Common myeloid progenitor, CD34-positive (primary cell): ENCODE data around the gene ICAM5.
A peak's percentile ranks its signal among the peaks of the same experiment; 100 is the strongest.

Experiments used
- CTCF ChIA-PET: fragments of 350-600 bp; sonication (Branson Sonifier 250); formaldehyde crosslinking; loops from one replicate; lab custom pipeline; 2021; ENCODE audit warnings: antibody characterized with exemption; lab: Charles Lee
- POLR2A ChIA-PET: fragments of 350-600 bp; sonication (Branson Sonifier 250); formaldehyde crosslinking; loops from one replicate; lab custom pipeline; 2021; ENCODE audit warnings: antibody characterized with exemption; lab: Charles Lee
- DNase-seq, 3 donors: peaks; one replicate each; pipeline versions ENCODE4 v3.0.0 to v3.0.0-alpha.2; 2013
- H3K27ac ChIP-seq, 2 experiments: 1 replicate in 1 of 2; 2 replicates in 1 of 2; pipeline ENCODE4 v1.7.0; 2013; ENCODE audit warnings: inconsistent platforms in 2 of 2, low read length in 2 of 2, mild to moderate bottlenecking in 2 of 2, low read depth in 1 of 2, moderate library complexity in 1 of 2; ENCODE audit not compliant: severe bottlenecking in 2 of 2, insufficient read depth in 1 of 2, poor library complexity in 1 of 2
- H3K27me3 ChIP-seq, 5 experiments: replicated peaks in 2 of 5; 1 replicate in 3 of 5; 2 replicates in 2 of 5; pipeline versions ENCODE4 v1.6.1 to v1.7.0; 2013; ENCODE audit warnings: low read length in 4 of 5, mild to moderate bottlenecking in 2 of 5, moderate library complexity in 2 of 5, inconsistent platforms in 1 of 5; ENCODE audit not compliant: insufficient read depth in 5 of 5, control insufficient read depth in 4 of 5
- H3K36me3 ChIP-seq, 4 experiments: 1 replicate in 2 of 4; 2 replicates in 2 of 4; pipeline versions ENCODE4 v1.6.1 to v1.7.0; 2013; ENCODE audit warnings: low read length in 3 of 4, control low read depth in 1 of 4, mild to moderate bottlenecking in 1 of 4; ENCODE audit not compliant: control insufficient read depth in 4 of 4, insufficient read depth in 4 of 4
- H3K4me1 ChIP-seq, 4 experiments: 1 replicate in 3 of 4; 2 replicates in 1 of 4; pipeline versions ENCODE4 v1.6.1 to v1.7.1; 2013; ENCODE audit warnings: low read length in 3 of 4, mild to moderate bottlenecking in 3 of 4, control low read depth in 1 of 4, inconsistent platforms in 1 of 4, moderate library complexity in 1 of 4; ENCODE audit not compliant: control insufficient read depth in 4 of 4, insufficient read depth in 4 of 4; ENCODE audit errors: control extremely low read depth in 1 of 4
- H3K4me3 ChIP-seq, 7 experiments: 1 replicate in 4 of 7; 2 replicates in 3 of 7; pipeline versions ENCODE4 v1.5.1 to v1.7.0; 2013; ENCODE audit warnings: mild to moderate bottlenecking in 7 of 7, low read length in 6 of 7, moderate library complexity in 6 of 7, inconsistent platforms in 2 of 7, low read depth in 2 of 7, control low read depth in 1 of 7; ENCODE audit not compliant: insufficient read depth in 4 of 7, control insufficient read depth in 1 of 7; ENCODE audit errors: extremely low read depth in 1 of 7
- H3K9me3 ChIP-seq, 5 experiments: 1 replicate in 4 of 5; 2 replicates in 1 of 5; pipeline versions ENCODE4 v1.6.1 to v1.7.1; 2013; ENCODE audit warnings: low read length in 4 of 5, mild to moderate bottlenecking in 2 of 5, inconsistent platforms in 1 of 5, low read depth in 1 of 5, moderate library complexity in 1 of 5; ENCODE audit not compliant: control insufficient read depth in 4 of 5, insufficient read depth in 2 of 5; ENCODE audit errors: control extremely low read depth in 1 of 5
- WGBS: methylation state at CpG from one replicate; pipeline ENCODE4 v1.1.5; 2013; ENCODE audit not compliant: insufficient coverage; 5-methylcytosine and 5-hydroxymethylcytosine counted together

Gene ICAM5

DNA sequence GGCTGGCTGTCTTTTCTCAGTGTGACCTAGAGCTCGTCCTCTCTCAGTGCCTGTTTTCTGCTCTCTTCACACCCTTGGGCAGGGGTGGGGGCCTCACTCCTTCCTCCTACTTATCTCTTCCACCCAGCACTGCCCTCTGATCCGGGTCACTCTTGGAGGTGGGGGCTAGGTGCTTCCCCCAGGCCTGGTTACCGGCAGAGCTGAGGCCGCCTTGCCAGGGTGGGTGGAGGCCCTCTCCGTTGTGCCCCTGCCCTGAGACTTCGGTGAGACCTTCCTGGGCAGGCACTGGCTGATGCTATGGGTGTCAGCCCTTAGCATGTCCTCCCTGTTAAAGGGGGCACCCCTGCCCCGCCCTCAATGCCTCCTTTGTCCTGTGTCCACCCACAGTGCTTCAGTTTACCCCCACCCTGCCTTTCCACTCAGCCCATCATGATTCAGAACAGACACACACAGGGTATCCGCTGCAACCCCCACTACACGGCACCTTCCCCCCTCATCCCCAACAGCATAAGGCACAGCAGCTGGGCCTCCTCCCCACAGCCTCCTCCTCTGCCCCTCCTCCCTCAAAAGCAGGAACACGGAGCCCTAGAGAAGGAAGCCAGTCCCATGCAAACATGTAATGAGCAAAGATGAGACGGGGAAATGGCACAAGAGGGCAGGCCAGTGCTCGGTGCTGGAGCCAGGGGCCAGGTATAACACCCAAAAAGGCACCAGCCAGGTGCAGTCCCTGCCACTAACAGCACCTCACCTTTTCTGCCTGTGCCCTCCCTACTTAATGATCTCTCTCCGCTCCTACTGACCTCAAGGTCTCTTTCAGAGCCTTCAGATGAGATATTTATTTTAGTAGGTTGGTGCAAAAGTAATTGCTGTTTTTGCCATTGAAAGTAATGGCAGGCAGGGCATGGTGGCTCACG is 10.1 kb downstream of the ICAM5 start:
- peaks cover 5 to 72% (median 56%) of the 10 kb centered on the region in 4 experiments for H3K4me1 ChIP-seq
- peak overlapping the region in 4 of 7 experiments; percentile 6 to 43 (median 28) for H3K4me3 ChIP-seq
- WGBS, result 9% methylated on average over 9 of the region's 14 CpGs
- peaks cover 0 to 19% (median 11%) of the 10 kb centered on the region in 5 experiments for H3K27me3 ChIP-seq
- DNase-seq, result peak; percentile 80 to 96 (median 94)
- POLR2A ChIA-PET, result interaction anchor here (0.6 to 1.5 kb wide), 7 partner anchors 10 to 80 kb away, joined by 3 to 12 read pairs (median 3); partner anchors contain the start of genes ICAM1, ICAM5, RAVER1 and TYK2
- H3K27ac ChIP-seq, result peak overlapping the region; percentile 59 to 82
- H3K9me3 ChIP-seq, result no peaks in the 10 kb centered on the region
- CTCF ChIA-PET, result interaction anchor here (0.6 to 2.6 kb wide), 9 partner anchors 11 to 117 kb away, joined by 3 to 21 read pairs (median 6); partner anchors contain the start of genes ICAM1, ICAM4 and ICAM5
- peaks cover 0 to 2% (median 0%) of the 10 kb centered on the region in 4 experiments for H3K36me3 ChIP-seq

GRCh38 chr19:10305139-10305806 is 15.5 kb downstream of the ICAM5 start:
- H3K9me3 ChIP-seq, result no peaks in the 10 kb centered on the region
- peak overlapping the region in 1 of 2 experiments; percentile 58 for H3K27ac ChIP-seq
- 34% methylated on average over 15 of the region's 17 CpGs for WGBS
- DNase-seq, result peak; percentile 61 to 76 (median 71)
- POLR2A ChIA-PET, result interaction anchor here (1.1 kb wide), 1 partner anchor 27 kb away, joined by 3 read pairs; no protein-coding TSS in a partner anchor
- peaks cover 0 to 5% (median 1%) of the 10 kb centered on the region in 4 experiments for H3K36me3 ChIP-seq
- H3K27me3 ChIP-seq, result no peaks in the 10 kb centered on the region
- peak overlapping the region in 4 of 7 experiments; percentile 10 to 52 (median 38) for H3K4me3 ChIP-seq
- peaks cover 0 to 52% (median 46%) of the 10 kb centered on the region in 4 experiments for H3K4me1 ChIP-seq
- CTCF ChIA-PET, result interaction anchor here (0.7 to 2.5 kb wide), 13 partner anchors 9 to 112 kb away, joined by 3 to 11 read pairs (median 5); partner anchors contain the start of genes ICAM1 and ICAM5

DNA sequence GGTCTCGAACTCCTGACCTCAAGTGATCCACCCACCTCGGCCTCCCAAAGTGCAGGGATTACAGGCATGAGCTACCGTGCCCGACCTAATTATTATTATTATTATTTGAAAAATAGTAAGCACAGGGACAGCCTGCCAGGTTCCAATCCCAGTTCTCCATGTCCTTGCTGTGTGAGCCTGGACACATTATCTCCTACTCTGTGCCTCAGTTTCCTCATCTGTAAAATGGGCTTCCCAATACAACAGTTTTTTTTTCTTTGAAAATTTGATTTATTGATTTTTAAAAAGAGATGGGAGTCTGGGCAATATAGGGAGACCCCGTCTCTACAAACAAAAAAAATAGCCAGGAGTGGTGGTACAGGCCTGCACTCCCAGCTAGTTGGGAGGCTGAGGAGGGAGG is 16.6 kb downstream of the ICAM5 start:
- Histone ChIP-seq H3K27me3 (no peaks in the 10 kb centered on the region), H3K4me3 (no peak overlapping the region), H3K36me3 (peaks cover 0 to 6% (median 1%) of the 10 kb centered on the region in 4 experiments), H3K4me1 (peaks cover 0 to 41% (median 40%) of the 10 kb centered on the region in 4 experiments), H3K27ac (no peak overlapping the region), H3K9me3 (no peaks in the 10 kb centered on the region)
- ChIA-PET CTCF (interaction anchor here (0.7 to 2.5 kb wide), 10 partner anchors 10 to 46 kb away, joined by 3 to 10 read pairs (median 6); partner anchors contain the start of genes ICAM1 and ICAM5), POLR2A (interaction anchor here (1.1 kb wide), 1 partner anchor 28 kb away, joined by 3 read pairs; no protein-coding TSS in a partner anchor)
- WGBS, result no CpG with 5 or more reads among the region's 5 CpGs
- DNase-seq, result no peak

DNA sequence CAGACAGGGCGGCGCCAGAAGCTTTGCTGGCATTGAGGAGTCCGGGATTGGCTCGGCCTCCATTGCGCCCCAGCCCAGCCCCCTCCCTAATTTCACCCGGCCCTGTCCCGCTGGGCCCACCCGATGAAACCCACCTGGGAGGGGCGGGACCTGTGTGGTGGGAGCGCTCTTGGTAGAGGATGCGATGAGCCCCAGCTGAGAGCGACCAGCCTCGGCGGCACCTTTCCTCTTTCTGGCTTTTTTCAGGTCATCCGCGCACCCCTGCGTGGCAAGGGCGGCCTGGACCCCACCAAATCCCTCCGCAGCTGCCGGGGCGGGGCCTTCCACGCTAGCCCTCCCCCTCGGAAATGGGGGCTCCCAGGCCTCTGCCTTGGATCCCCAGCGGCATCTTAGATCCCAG is 19.7 kb downstream of the ICAM5 start, which contains the start of gene ZGLP1:
ZGLP1 (minus strand) TSS at position 393 of the 400 bp plus-strand sequence.
- Histone ChIP-seq H3K9me3 (no peaks in the 10 kb centered on the region), H3K27ac (no peak within 1 kb of the TSS), H3K4me3 (no peak within 1 kb of the TSS), H3K36me3 (peaks cover 0 to 8% (median 1%) of the 10 kb centered on the region in 4 experiments), H3K27me3 (no peaks in the 10 kb centered on the region), H3K4me1 (peaks cover 0 to 22% (median 17%) of the 10 kb centered on the region in 4 experiments)
- no peak for DNase-seq
- POLR2A ChIA-PET, result no interaction called here
- WGBS, result 94% methylated on average over 13 of the region's 24 CpGs
- CTCF ChIA-PET, result no interaction called here

DNA sequence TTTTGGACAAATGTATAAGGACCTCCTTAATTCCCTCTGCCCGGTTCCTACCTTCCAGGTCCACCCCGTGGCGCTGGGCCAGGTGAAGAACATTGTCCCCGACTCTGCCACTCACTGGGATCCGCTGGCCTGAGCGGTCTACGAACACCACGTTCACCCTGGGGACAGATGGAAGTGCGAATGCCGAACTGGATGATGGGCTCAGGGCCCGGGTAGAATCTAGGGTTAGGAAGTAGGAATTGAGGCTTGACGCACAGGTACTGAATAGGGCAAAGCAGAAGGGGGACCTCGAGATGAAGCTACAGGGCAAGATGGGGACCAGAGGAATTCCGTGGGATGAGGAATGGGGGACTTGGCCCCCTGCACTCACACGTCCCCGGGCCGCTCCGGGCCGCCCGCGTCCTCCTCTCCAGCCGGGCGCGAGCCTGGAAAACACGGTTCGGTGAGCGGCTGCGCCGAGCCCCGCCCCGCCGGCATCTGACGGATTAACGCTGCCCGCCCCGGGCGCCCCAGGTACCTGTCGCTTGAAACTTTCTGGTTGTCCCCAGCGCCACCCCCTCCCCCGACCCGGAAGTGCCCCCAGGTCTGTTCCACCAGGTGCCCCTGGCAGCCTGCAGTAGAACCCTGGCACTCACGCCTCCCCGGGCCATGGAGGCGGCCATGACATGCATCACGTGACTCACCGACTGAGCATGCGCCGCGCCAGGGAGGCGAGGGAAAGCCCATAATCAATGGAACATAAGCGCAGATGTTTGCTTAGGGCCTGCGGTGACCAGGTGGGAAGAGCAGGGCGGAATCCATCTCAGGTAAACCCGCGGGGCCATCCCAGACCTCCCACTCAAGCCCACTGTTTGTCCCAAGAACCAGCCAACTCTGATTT is 25.8 kb downstream of the ICAM5 start, which contains the start of gene FDX2:
FDX2 (minus strand) TSS at position 681 of the 880 bp plus-strand sequence; CDS start at position 662, 19 bp downstream.
- POLR2A ChIA-PET, result interaction anchor here (0.8 kb wide), 1 partner anchor 65 kb away, joined by 3 read pairs; the partner anchor contains the start of gene TYK2
- Histone ChIP-seq H3K4me1 (peaks cover 0 to 14% (median 8%) of the 10 kb centered on the region in 4 experiments), H3K4me3 (peak within 1 kb of the TSS; percentile 47 to 94 (median 88)), H3K27ac (peak within 1 kb of the TSS in 1 of 2 experiments; percentile 66), H3K36me3 (peaks cover 9 to 43% (median 25%) of the 10 kb centered on the region in 4 experiments), H3K9me3 (no peaks in the 10 kb centered on the region), H3K27me3 (no peaks in the 10 kb centered on the region)
- peak; percentile 72 to 79 (median 75) for DNase-seq
- 1% methylated on average over 43 of the region's 55 CpGs for WGBS
- CTCF ChIA-PET, result interaction anchor here (0.5 to 1.3 kb wide), 4 partner anchors 14 to 73 kb away, joined by 3 to 5 read pairs (median 3); partner anchors contain the start of gene ICAM1
